ENCODE measurements around the gene CRIM1.

Gene CRIM1

DNA sequence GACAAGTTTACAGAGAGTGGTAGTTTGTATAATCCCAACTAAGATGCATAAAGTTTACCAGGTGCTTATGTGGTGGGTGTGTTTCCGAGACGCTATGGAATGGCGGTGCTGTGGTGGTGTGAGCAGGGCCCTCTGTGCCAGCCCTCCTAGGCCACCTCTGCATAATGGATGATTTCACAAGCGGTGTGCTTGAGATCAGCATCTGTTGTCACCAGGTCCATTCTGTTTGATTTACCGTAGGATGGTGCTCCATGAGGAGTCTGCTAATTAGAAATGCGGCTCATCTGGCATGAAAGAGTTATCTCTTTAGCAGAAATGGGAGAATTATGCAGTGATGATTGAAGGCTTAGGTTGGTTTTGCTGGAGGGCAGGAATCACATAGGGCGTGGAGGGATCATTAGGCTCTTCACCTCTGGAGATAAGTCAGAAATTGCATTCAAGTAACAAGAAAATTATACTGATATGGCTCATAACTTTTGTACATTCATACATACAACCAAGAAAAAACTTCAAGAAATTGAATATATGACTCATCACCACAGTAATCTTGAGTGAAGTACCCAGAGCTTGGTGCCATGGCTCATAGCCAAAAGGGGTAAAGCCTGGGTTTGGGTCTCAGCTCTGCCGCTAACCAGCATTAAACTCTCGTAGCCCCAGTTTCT is 41.4 kb downstream of the CRIM1 start:
- DNase-seq (ENCODE audit: low spot score) = no peak

DNA sequence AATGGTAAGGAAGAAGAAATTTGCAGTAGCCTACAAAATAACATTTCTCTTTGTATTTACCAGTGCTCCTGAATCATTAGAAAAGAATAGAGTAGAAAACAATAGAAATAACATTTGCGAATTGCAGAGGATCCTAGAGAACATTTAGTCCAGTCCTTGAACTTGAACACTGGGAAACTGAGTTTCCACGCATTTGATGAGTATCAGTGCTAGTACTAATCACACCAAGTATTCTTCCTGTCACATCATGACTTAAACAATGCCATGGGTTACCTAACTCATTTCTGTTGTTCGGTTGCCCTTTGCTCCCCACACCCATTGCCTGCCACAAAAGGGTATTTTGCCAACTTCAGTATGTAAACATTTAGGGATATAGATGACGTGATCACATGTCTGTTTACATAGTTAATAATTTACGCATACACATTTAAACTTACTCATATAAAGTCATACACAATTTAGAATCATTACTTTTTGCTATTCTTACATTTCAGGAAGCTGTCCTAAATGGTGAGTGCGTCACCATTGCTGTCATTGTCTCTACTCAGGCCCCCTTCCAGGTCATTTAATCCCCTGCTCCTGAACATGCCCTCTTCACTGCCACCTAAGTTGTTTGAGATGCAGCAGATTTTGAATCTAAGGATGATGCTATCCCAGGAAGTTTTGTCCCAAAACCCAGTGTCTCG is 42.3 kb downstream of the CRIM1 start:
- peak; percentile 45 for DNase-seq (ENCODE audit: low spot score)

DNA sequence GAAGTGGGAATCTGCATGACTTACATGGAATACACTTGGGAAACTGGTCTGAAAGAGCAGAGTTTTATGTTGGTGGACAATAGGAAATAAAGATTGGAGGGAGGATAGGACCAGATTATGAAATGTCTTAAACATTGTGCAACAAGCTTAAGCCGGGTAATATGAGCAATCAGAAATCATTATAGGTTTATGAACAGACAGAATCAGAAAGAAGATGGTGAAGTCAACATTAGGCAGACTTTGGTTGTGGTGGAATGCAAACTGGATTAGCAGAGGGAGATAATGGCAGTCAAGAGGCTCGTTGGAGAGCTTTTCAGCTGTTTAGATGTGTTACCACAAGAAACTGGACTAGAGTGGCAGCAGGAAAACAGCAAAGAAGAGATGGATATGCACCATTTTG is 43.5 kb downstream of the CRIM1 start:
- DNase-seq (ENCODE audit: low spot score) = no peak

DNA sequence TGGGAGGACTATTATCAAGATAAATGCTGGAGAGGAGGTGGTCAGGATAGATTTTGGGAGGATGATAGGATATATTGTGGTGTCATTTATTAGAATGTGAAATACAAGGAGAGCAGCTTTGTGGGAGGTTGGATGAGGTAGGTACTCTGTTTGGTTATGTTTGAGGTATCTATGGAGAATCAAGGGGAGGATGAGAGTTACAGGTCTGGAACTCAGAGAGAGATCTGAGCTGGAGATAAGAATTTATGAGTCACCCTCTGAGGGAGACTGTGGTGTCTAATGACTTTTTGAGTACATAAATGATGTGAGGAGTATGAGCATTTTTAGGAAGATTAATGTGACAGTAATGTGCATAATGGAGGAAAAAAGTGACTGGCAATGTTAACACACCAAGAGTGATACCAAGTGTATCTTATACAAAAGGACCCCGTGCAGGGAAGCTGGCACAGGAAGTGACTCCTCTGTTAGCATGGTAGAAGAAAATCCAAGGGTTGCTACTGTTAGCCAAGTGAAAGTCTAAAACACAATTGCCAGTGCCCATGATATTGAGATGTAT is 48.2 kb downstream of the CRIM1 start:
- DNase-seq (ENCODE audit: low spot score) = peak; percentile 67

DNA sequence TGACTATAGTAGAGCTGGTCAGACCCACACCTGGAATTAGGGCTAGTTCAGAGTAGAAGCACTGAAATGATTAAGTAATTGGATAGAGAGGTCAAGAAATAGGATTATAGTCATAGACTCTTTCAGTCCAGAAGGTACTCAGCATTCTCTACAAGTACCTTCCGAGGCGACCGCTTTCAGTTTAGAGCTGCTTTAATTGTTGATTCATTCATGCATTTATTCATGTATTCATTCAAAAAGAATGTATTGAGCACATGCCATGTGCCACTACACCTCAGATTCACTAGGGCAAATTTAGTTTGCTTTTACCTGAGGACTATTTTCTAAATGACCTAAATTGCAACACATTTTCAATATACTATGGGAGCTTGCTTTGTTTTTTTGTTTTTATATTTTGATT is 48.7 kb downstream of the CRIM1 start:
- DNase-seq (ENCODE audit: low spot score) = no peak

DNA sequence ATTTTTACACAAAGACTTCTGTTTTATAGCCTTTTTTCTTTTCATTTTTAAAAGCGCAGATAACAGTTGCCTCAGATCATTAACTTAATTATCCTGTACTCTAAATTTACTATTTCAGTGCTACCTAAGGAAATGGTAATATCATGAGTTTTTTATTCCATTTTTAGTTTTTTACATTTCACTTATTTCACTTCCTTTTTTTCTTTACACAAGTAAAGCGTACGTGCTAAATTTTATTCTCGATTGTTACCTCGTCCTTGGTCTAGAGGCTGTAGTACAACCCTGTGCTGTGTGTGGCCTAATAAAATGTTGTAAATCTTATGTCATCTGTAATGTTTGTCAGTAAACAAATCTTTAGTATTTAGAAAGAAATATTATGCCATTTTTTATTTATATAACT is 49.2 kb downstream of the CRIM1 start:
- DNase-seq (ENCODE audit: low spot score) = no peak

DNA sequence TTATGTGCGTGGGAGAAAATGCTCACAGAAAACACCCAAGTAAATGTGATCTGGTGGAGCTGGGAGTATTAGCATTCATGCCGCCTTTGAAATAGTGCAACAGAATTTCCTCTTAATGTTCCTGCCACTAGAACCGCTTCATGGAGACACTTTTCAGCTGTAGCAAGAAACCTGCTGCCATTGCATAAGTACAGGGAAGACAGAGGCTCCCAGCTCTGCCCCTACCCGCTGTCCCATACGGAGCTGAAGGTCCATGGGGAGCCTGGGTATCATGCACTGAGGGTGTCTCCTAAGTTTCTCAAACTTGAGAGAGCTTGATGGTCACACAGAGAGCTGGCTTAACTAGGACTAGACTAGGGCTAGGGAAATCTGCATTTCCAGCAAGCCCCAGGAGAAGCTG is 49.6 kb downstream of the CRIM1 start:
- DNase-seq (ENCODE audit: low spot score) = no peak

DNA sequence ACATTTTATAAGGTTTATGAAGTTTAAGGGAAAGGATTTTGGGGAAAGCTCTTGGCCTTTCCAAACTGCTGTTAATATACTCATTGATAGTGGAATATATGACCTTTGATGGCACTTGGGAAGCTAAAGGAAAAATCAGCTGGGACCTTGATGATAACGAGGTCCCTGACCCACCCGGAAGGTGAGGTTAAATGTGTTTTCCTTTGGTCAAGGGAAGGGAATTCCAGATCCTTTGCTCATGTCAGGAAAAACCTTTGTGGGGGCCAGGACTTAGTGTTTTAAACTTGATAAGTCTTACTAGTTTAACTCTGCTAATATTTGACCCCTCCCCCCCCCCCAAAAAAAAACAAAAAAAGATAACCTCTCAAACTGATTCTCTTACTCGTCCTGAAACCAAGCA is 50.7 kb downstream of the CRIM1 start:
- no peak for DNase-seq (ENCODE audit: low spot score)

DNA sequence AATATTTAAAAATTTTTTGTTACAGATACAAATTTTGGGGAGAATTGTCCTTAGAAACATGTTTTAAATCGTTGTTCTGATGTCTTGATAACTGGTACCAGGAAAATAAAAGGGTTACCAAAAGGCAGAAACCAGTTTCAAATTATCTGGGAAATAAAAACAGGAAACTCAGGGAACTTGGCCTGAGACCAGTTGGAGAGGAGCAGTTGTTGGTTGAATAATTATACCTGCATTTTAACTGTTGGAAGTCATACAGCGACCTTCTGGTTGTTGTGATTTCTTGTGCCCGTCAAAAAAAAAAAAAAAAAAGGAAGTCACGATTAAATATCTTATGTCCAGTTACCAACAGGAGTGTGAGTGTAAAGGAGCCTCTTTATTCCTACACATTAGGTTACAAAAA is 51.8 kb downstream of the CRIM1 start:
- DNase-seq (ENCODE audit: low spot score) = no peak

DNA sequence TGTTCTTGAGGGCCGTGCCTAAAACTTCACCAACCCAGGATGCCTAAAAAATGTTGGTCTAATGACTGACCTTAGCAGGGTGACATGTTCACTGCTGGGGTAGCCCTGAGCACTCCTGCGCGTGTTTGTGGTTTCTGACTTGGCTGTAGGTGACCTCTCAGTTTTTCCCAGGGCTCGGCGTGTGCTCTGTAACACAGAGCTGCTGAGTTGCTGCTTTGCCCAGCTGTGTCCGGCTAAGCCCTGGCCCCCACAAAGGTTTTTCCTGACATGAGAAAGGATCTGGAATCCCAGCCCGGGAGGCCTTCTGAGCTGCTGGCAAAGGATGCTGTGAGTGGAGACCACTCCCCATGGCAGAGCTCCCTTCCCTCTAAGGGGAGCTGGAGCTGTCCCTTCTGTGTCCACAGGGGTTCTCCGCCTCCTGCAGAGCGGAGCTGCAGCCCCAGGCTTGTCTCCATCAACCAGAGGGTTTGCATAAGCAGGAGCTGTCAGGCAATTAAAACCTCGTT is 52.7 kb downstream of the CRIM1 start:
- no peak for DNase-seq (ENCODE audit: low spot score)

DNA sequence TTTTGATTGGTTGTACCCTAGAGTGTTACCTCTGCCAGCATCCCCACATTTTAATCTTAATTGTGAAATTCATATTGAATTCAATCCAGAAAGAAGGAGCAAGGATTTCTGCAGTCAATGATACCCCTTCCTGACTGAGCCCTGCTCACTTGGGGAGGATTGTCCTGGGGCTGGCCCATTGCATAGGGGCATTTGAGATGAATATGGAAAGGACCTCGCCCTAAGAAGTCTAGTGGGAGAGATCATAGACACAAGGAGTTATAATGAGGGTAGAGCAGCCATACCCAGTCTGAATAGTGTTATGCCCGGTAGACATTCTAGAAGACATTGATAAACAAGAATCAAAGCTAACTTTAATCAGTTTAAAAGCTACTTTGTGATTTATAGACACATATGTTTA is 53.8 kb downstream of the CRIM1 start:
- no peak for DNase-seq (ENCODE audit: low spot score)

DNA sequence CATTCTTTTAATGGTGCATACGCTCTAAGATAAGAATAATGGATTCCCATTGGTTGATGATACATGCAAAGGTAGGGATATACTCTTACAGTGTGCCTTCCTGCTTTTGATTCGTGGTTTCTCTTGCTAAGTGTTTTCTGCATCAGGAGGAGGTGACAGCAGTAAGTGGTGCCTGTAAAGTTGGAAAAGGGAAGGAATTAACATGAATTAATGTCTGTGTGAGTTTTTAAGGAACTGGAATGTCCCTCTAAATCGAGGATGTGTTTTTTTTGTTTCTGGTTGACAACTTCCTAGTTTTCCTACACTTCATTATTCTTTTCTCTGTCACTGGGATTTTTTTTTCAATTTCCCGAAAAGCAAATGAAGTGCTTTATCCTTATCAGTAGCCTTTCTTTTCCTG is 54.4 kb downstream of the CRIM1 start:
- DNase-seq (ENCODE audit: low spot score) = no peak

DNA sequence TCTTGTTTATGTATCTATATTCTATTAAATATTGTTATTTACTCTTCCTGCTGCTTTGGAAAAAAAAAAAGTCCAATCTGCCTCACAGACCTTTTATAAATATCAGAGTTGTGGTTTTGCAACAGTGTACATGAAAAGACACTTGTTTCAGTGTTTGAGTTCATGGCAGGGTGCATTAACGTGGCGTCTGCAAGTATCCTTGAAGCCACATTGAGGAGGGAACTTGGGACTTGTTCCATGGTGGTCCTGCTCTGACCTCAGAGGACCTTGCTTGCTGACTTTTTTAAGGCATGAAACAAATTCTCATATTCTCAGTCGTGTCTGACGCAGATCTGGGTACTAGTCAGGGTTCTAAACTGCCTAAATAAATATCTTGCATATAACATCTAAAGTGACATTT is 55.1 kb downstream of the CRIM1 start:
- DNase-seq (ENCODE audit: low spot score) = no peak

DNA sequence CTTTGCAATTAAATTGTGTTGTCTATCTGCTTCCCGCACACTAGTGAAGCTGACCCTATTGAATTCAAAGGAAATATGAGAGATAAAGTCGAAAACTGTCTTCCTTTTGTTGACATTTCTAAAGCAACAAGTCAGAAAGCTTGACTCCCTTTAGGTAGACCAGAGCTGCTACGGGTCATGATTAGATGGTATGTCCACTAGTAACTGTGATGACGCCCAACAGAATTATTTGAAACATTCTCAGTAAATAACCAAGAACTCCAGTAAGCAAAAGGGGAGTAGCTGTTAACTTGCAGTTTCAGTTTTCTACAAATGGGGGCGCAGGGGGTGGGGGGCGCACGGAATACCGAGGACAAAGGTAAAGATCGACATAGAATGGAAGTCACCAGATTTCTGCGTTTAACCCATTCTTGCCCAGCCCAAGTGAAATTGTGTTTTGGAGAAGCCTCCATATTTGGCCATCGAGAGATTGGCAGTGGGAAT is 56.4 kb downstream of the CRIM1 start:
- no peak for DNase-seq (ENCODE audit: low spot score)

DNA sequence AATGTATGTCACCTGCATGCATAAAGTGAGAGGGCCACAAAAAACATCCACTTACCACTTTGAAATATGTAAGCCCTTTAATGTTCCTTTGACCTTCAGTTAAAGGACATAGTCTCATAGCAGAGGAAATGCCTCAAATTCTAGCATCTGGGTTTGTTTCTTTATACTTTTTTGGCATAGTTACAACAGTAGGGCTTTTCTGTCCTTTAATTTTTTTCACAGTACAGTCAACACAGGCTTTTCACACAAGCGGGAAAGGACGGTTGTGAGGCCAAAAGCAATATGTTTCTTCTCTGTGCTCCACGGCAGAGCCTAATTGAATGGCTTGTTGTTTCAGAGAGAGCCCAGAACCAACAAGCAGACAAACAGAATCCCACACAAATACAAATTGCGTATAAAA is 57.6 kb downstream of the CRIM1 start:
- no peak for DNase-seq (ENCODE audit: low spot score)

DNA sequence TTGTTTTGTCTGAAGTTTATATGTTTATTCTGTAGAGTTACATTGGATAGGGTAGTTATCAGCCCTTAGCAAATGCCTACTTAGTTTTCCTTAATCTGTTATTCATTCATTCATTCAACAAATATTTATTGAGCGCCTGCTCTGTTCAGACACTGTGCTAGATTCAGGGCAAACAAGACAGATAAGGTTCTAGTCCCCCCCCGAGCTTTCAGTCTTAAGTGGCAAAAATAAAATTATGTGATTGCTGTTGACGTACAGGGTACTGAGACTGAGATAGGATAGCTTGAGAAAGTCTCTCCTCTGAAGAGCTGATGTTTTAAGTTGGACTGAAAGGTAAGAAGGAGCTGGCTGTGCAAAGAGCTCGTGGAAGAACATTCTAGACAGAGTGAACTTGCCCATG is 58.7 kb downstream of the CRIM1 start:
- DNase-seq (ENCODE audit: low spot score) = no peak

DNA sequence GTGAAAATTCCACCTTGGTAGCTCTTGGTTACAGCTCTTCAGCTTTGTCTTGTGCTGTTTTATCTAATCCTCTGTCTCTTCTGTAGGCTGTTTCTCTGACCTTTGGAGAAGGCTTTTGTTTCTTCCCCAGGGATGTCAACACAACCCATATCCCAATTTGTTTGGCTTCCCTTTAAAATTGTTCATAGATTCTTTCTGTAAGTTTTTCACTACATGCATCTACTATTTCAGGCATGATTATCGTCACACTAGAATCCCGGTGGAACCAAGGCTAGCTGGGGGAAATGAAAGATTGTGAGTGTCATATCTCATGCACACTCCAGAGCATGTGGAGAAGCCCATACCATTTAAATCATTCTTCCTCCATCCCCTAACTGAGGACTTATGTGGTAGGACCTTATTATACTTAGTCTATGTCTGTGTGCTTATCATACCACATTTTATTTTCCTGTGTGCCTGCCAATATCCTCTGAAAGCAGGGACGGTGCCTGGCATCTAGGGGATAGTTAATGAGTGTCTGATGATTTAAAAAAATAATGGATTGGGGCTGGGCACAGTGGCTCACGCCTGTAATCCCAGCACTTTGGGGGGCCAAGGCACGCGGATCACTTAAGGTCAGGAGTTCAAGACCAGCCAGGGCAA is 59.9 kb downstream of the CRIM1 start:
- DNase-seq (ENCODE audit: low spot score) = no peak

DNA sequence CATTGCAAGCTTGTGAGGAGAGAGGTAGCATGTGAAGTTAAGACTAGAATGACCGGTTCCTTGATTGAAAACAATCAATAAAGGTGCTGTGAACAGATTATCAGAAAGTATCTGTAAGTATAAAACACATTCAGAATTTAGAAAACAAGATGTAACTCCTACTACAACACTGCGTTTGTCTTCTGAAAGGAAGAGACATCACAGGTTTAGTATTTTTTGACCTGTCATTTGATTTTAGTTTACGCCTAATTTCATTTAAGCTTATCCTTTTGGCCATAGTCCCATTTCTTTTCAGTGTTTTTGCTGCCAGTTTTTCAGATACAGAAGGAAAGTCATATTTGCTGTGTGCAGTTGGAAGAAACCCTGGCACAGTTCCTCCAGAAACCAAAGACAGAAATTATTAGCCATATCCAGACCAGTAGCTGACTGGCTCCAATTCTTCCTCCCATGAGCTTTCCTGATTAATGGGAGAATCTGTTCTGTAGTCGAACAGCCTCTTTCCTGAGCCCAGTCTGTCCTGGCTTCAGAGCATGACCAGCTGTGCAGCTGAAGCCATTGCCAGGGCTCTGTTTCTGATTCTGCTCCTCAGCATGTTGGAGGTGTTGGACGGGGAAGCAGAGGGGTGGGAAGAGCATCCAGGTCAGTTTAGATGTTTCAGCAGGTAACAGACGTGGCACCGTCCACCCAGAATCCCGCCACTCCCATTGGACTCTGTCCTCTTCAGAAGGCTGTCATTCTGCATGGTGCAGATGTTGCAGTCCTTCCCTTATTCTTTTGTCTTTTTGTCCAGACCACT is 61.0 kb downstream of the CRIM1 start:
- no peak for DNase-seq (ENCODE audit: low spot score)

DNA sequence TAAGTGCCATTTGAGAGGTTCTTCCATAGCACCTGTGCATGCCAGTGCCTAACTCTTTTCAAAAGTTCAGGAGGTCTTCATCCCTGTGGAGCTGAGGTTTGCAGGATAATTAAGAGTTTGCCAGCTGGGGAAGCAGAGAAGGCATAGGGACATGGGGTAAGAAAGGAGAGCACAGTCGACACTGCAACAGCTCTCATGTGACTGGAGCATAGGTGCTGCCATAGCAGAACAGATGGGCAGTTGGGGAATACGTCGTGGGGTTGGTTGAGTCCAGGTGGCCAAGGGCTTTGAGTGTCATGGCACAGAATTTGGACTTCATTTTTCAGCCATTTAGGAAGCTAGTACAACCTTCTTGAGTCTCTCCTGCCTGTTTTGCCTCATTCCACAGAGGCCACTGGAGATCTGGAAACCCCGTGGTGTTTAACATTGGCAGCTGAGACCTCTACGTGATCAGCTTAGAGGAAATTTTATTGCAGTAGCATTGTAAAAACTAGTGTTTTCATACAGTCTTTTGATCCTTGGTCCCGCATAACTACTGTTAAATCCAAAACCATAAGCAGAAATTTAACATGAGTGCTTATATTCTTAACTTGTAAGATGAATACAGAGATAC is 65.1 kb downstream of the CRIM1 start:
- DNase-seq (ENCODE audit: low spot score) = no peak

DNA sequence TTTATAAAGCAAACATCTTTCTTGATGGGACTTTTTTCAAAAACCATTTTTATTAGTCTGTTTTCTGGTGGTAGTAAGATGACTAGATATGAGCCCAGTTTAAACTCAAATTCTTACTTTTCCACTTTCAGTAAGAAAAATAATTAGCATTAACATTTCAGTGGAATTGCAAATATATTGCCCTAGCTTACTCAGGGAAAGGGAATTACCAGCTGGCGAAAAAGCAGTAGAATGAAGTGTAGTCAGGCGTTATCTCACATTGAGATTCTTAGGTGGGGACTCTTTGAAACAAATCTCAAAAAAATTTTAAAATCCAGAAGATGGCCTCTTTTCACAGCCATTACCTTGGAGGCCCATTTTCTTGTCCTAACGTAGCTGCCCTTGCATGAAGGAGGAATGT is 65.8 kb downstream of the CRIM1 start:
- no peak for DNase-seq (ENCODE audit: low spot score)

DNA sequence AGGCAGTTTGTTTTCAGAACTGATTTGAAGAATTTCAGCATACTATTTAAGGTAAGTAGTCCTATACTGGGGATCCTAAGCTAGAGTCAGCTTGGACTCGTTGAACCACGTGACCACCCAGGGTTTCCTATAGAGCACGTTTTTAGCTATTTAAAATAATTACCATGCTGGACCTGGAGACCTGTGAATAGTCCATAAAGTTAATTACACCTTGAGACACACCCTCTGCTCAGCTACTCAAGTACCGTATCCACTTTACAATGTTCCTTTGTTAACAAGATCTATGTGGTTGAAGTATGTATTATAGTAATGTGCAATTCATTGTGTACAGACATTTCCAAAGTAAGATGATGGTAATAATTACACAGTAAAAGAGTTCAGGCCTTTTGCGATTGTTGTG is 67.6 kb downstream of the CRIM1 start:
- DNase-seq (ENCODE audit: low spot score) = peak; percentile 25

DNA sequence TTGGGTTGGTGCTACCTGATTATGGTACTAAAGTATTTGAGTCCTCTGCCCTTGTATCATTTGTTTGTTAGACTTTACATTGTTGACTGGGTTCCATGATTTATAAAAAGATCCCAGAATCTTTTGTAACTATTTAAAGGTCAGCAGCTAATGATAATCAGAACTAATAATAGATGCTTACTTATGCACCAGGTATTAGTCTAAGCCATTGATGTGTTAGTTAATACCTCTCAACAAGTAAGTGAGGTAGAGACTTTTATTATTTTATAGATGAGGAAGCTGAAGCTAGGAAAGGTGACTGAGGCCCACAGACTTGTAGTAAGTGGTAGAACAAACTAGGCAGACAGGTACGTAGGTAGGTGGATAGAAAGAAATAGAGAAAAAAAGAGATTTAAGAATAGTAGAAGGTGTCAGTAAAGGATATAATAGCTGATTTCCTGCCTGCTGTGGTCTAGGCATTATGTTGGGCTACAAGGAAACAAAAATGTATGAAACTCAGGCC is 68.1 kb downstream of the CRIM1 start:
- no peak for DNase-seq (ENCODE audit: low spot score)

Data from SW480 (cell line).